Activated CD4-positive, alpha-beta T cell treated with anti-CD3 and anti-CD28 coated beads for 24 hours (primary cell): ENCODE measurements around the gene AGR2.
"Not testable (repeated sequence)": the region's sequence is repeated elsewhere in the genome, so short reads cannot be mapped to it uniquely, and the experiment has no call there.

ENCODE experiments used
- DNase-seq, 2 donors: peaks; one replicate each; pipeline ENCODE4 v3.0.0-alpha.2; 2020; ENCODE audit warnings: low read depth in 2 of 2

The AGR2 gene

GRCh38 chr7:16773884-16774283 lies 30.9 kb downstream of the AGR2 start:
- no peak for DNase-seq

- DNase-seq: no peak
Observed at GRCh38 chr7:16773326-16773725, 31.5 kb downstream of the AGR2 start.

GRCh38 chr7:16770657-16771329 lies 34.0 kb downstream of the AGR2 start:
- DNase-seq: no peak

- not testable (repeated sequence) for DNase-seq
Observed at GRCh38 chr7:16769994-16770393, 34.8 kb downstream of the AGR2 start.

- no peak for DNase-seq
Observed at GRCh38 chr7:16765436-16765859, 39.4 kb downstream of the AGR2 start.

- no peak for DNase-seq
Observed at GRCh38 chr7:16764942-16765341, 39.9 kb downstream of the AGR2 start.

GRCh38 chr7:16762177-16762576 lies 42.6 kb downstream of the AGR2 start:
- no peak for DNase-seq

- DNase-seq: no peak
Observed at GRCh38 chr7:16759840-16760239, 45.0 kb downstream of the AGR2 start.

GRCh38 chr7:16758631-16759611 lies 45.9 kb downstream of the AGR2 start:
- DNase-seq: no peak

GRCh38 chr7:16758036-16758435 lies 46.8 kb downstream of the AGR2 start:
- no peak for DNase-seq

- DNase-seq: no peak
Observed at GRCh38 chr7:16755397-16755796, 49.4 kb downstream of the AGR2 start.

GRCh38 chr7:16754856-16755317 lies 49.9 kb downstream of the AGR2 start:
- no peak for DNase-seq

- DNase-seq: no peak
Observed at GRCh38 chr7:16753932-16754855, 50.6 kb downstream of the AGR2 start.

- peak in 1 of 2 donors; percentile 59 for DNase-seq
Observed at GRCh38 chr7:16753102-16753931, 51.5 kb downstream of the AGR2 start, which contains the start of gene TSPAN13. Gene TSPAN13, plus strand, starts transcription at chr7:16753755. Its CDS starts 213 bp downstream, at chr7:16753968.

- no peak for DNase-seq
Observed at GRCh38 chr7:16747102-16747501, 57.7 kb downstream of the AGR2 start.

GRCh38 chr7:16745645-16746044 lies 59.2 kb downstream of the AGR2 start:
- DNase-seq: no peak

- no peak for DNase-seq
Observed at GRCh38 chr7:16744518-16745250, 60.1 kb downstream of the AGR2 start.

GRCh38 chr7:16743236-16743635 lies 61.6 kb downstream of the AGR2 start:
- DNase-seq: no peak

- no peak for DNase-seq
Observed at GRCh38 chr7:16742547-16742946, 62.3 kb downstream of the AGR2 start.
